ENCODE results near the gene ZNF83.

- TF ChIP-seq EP300 (IDR thresholded peaks at IDR 0.05) (no peak), CTCF (IDR thresholded peaks at IDR 0.05) (no peak), POLR2A (IDR thresholded peaks at IDR 0.05) (no peak), POLR2AphosphoS5 (IDR thresholded peaks at IDR 0.05) (no peak)
Observed at GRCh38 chr19:52687684-52688083, 49.5 kb upstream of the ZNF83 start.
